ENCODE measurements around the gene RRP7A.
"Not testable (repeated sequence)": the region's sequence is repeated elsewhere in the genome, so short reads cannot be mapped to it uniquely, and the experiment has no call there.

Gene RRP7A, protein sequence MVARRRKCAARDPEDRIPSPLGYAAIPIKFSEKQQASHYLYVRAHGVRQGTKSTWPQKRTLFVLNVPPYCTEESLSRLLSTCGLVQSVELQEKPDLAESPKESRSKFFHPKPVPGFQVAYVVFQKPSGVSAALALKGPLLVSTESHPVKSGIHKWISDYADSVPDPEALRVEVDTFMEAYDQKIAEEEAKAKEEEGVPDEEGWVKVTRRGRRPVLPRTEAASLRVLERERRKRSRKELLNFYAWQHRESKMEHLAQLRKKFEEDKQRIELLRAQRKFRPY

DNA sequence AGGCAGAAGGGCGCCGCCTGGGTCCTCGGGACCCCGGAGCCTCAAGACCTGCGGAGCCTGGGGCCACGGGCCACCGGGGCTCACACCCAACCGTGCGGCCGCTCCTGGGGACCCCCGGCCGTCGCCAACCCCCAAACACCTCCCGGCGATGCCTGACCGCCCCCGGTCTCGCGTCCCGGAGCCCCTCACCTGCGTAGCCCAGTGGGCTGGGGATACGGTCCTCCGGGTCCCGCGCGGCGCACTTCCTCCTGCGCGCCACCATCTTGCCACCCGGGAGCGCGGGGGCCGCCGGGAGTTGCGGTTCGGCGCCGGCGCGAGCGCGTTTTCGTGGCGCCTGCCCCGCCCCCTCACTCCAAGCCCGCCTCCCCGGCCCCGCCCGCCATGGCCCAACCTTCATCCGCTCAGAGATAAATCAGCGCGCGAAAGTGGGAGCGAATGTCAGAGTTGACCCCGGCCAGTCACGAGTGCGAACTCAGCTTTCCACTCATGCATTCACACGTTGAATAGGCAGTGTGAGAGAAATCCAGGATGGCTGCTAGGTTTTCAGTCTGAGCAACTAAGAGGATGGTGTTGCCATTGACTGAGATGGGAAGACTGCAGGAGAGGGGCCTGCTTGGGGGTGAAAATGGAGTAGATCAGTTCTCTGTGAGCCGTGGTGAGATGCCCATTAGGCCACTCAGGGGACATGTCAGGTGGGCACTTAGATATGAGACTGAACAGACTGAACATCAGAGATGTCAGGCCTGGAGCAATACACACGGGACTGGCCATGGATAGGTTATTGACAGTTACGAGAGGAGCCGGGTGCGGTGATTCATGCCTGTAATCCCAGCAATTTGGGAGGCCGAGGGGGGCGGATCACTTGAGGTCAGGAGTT is at the start of gene RRP7A:
RRP7A (minus strand) TSS at position 272 of the 877 bp plus-strand sequence; CDS start at position 262, 10 bp downstream.
- peaks cover 6% of the 10 kb centered on the region for H3K36me3 ChIP-seq (ENCODE audit: control insufficient read depth, insufficient read depth, low read length)
- peak within 1 kb of the TSS; percentile 73 for H3K9ac ChIP-seq (ENCODE audit: low read length)
- H3K4me1 ChIP-seq (ENCODE audit: control insufficient read depth, insufficient read depth, low read length): peaks cover 2% of the 10 kb centered on the region
- no peak within 1 kb of the TSS for H3K27ac ChIP-seq (ENCODE audit: low read depth, low read length)
- H3K27me3 ChIP-seq (ENCODE audit: control insufficient read depth, insufficient read depth, low read length): no peaks in the 10 kb centered on the region
- H3K4me3 ChIP-seq (ENCODE audit: low read length): peak within 1 kb of the TSS; percentile 85

DNA sequence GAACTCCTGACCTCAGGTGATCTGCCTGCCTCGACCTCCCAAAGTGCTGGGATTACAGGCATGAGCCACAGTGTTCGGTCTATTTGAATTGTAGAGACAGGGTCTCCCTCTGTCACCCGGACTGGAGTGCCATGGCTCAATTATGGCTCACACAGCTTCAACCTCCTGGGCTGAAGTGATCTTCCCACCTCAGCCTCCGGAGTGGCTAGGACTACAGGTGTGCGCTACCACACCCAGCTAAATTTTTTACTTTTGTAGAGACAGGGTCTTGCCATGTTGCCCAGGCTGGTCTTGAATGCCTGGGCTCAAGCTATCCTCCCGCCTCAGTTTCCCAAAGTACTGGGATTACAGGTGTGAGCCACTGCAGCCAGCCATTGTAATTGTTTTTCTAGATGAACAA is 48.4 kb upstream of the RRP7A start:
- H3K9ac ChIP-seq (ENCODE audit: low read length); H3K27ac ChIP-seq (ENCODE audit: low read depth, low read length); H3K4me1 ChIP-seq (ENCODE audit: control insufficient read depth, insufficient read depth, low read length); H3K27me3 ChIP-seq (ENCODE audit: control insufficient read depth, insufficient read depth, low read length); H3K36me3 ChIP-seq (ENCODE audit: control insufficient read depth, insufficient read depth, low read length); H3K4me3 ChIP-seq (ENCODE audit: low read length): not testable (repeated sequence)

DNA sequence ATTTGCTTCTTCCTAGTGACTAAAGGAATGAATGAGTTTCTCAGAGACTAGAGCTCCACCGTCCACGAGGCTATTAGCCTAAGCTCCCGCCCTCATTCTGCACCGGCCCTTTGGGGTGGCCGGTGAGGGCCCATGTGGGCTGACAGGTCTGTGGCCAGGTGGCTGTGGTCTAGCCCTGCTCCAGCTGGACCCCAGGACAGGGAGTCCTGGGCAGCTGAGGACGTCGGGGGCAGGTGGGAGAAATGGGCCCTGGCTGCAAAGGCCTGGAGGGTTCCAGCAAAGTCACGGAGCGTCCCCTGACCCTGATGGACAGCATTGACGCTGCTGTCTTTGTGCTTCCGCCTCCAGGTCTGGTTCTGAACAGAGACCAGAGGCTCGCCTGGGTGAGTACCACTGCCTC is 46.4 kb upstream of the RRP7A start:
- no peak overlapping the region for H3K9ac ChIP-seq (ENCODE audit: low read length)
- no peak overlapping the region for H3K27ac ChIP-seq (ENCODE audit: low read depth, low read length)
- no peak overlapping the region for H3K4me3 ChIP-seq (ENCODE audit: low read length)
- no peaks in the 10 kb centered on the region for H3K36me3 ChIP-seq (ENCODE audit: control insufficient read depth, insufficient read depth, low read length)
- H3K4me1 ChIP-seq (ENCODE audit: control insufficient read depth, insufficient read depth, low read length): no peaks in the 10 kb centered on the region
- H3K27me3 ChIP-seq (ENCODE audit: control insufficient read depth, insufficient read depth, low read length): no peaks in the 10 kb centered on the region

DNA sequence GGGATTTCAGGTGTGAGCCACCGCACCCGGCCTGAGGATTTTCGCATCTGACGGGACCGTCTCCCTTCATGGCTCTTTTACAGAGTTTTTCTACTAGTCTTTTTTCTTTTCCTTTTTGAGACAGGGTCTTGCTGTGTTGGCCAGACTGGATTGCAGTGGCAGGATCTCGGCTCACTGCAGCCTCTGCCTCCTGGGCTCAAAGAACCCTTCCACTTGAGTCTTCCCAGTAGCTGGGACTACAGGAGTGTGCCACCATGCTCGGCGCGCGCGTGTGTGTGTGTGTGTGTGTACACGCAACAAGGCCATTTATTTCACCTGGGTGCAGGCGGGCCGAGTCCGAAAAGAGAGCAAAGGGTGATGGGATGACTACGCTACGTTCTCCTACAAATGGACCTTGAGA is 45.1 kb upstream of the RRP7A start:
- Histone ChIP-seq H3K9ac (ENCODE audit: low read length) (no peak overlapping the region), H3K4me3 (ENCODE audit: low read length) (no peak overlapping the region), H3K36me3 (ENCODE audit: control insufficient read depth, insufficient read depth, low read length) (no peaks in the 10 kb centered on the region), H3K27ac (ENCODE audit: low read depth, low read length) (no peak overlapping the region), H3K27me3 (ENCODE audit: control insufficient read depth, insufficient read depth, low read length) (no peaks in the 10 kb centered on the region), H3K4me1 (ENCODE audit: control insufficient read depth, insufficient read depth, low read length) (no peaks in the 10 kb centered on the region)

DNA sequence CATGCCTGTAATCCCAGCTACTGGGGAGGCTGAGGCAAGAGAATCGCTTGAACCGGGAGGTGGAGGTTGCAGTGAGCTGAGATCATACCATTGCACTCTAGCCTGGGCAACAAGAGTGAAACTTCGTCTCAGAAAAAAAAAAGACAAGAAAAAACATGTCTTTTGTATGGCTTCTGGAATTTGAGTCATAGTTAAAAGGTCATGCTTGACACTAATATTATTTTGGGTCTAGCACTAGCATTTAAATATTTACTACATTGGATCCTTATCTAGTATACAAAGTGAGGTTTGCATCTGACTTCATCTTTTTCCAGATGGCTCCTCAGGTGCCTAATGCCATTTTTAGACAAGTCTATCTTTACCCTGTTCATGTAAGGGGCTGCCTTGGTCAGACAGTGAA is 44.3 kb upstream of the RRP7A start:
- not testable (repeated sequence) for H3K4me1 ChIP-seq (ENCODE audit: control insufficient read depth, insufficient read depth, low read length); H3K9ac ChIP-seq (ENCODE audit: low read length); H3K27ac ChIP-seq (ENCODE audit: low read depth, low read length); H3K4me3 ChIP-seq (ENCODE audit: low read length); H3K27me3 ChIP-seq (ENCODE audit: control insufficient read depth, insufficient read depth, low read length); H3K36me3 ChIP-seq (ENCODE audit: control insufficient read depth, insufficient read depth, low read length)

DNA sequence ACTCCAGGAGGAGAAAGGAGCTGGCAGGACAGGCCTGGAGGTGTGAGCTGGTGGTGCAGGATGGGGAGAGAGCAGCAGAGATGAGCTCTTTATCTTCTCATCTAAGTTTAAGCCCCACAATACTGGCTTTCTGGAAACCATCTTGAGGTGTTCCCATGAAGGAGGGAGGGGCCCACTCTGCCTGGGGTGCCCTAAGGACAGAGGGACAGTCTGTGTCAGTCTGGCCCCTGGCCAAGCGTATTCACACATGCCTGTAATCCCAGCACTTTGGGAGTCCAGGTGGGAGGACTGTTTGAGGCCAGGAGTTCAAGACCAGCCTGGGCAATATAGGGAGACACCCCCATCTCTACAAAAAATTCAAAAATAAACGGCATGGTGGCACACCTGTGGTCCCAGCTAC is 43.1 kb upstream of the RRP7A start:
- no peaks in the 10 kb centered on the region for H3K27me3 ChIP-seq (ENCODE audit: control insufficient read depth, insufficient read depth, low read length)
- H3K4me3 ChIP-seq (ENCODE audit: low read length): no peak overlapping the region
- H3K27ac ChIP-seq (ENCODE audit: low read depth, low read length): no peak overlapping the region
- H3K4me1 ChIP-seq (ENCODE audit: control insufficient read depth, insufficient read depth, low read length): no peaks in the 10 kb centered on the region
- no peak overlapping the region for H3K9ac ChIP-seq (ENCODE audit: low read length)
- H3K36me3 ChIP-seq (ENCODE audit: control insufficient read depth, insufficient read depth, low read length): no peaks in the 10 kb centered on the region

DNA sequence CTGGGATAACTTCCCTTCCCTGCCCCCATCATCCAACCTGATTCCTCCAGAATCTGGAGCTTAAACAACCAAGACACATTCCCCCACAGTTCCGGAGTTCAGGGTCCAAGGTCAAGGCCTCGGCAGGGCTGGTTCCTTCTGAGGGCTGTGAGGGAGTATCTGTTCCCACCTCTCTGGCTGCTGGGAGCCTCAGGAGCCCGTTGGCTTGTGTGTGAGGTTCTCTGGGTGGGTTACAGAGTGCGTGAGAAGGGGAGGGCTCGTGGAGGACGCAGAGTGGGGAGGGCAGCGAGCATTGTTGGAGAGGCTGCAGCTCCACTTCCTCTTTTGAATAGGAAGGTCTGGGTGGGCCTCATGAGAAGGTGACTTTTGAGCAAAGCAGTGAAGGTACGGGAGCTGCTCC is 42.7 kb upstream of the RRP7A start:
- no peaks in the 10 kb centered on the region for H3K4me1 ChIP-seq (ENCODE audit: control insufficient read depth, insufficient read depth, low read length)
- H3K27ac ChIP-seq (ENCODE audit: low read depth, low read length): no peak overlapping the region
- no peak overlapping the region for H3K4me3 ChIP-seq (ENCODE audit: low read length)
- no peaks in the 10 kb centered on the region for H3K36me3 ChIP-seq (ENCODE audit: control insufficient read depth, insufficient read depth, low read length)
- H3K27me3 ChIP-seq (ENCODE audit: control insufficient read depth, insufficient read depth, low read length): no peaks in the 10 kb centered on the region
- no peak overlapping the region for H3K9ac ChIP-seq (ENCODE audit: low read length)

DNA sequence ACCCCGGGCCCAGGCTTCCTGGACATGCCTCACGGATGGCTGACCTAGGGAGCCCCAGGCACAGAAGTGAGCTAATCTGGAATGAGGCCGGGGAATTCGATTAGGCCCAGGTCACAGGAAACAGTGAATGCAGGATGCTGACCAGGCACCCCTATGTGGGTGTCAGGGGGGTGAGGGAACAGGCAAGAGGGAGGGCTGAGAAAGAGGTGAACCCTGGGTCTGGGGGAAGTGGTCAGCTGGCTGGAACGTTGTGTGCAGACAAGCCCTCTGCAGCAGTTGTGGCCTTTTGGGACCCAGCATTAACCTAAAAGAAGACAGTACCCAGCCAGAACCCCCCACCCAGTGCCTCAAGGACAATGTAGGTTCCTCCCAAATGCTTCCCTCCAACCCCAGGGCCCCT is 42.3 kb upstream of the RRP7A start:
- Histone ChIP-seq H3K36me3 (ENCODE audit: control insufficient read depth, insufficient read depth, low read length) (no peaks in the 10 kb centered on the region), H3K9ac (ENCODE audit: low read length) (no peak overlapping the region), H3K4me3 (ENCODE audit: low read length) (no peak overlapping the region), H3K27ac (ENCODE audit: low read depth, low read length) (no peak overlapping the region), H3K4me1 (ENCODE audit: control insufficient read depth, insufficient read depth, low read length) (no peaks in the 10 kb centered on the region), H3K27me3 (ENCODE audit: control insufficient read depth, insufficient read depth, low read length) (no peaks in the 10 kb centered on the region)

DNA sequence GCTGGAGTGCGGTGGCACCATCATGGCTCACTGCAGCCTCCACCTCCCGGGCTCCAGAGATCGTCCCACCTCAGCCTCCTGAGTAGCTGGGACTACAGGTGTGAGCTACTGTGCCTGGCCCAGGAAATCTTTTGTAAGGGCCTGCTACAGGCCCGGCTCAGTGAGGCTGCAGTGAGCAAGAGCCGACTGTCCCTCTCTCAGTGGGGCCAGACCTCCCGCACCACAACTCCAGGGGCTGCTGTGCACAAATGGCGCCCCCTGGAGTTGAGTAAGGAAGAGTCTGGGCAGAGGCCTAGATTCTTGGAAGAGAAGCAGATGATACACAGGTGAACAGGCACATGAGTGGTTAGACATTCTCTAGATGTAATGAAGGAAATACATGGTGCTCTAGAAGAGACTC is 41.2 kb upstream of the RRP7A start:
- Histone ChIP-seq H3K27me3 (ENCODE audit: control insufficient read depth, insufficient read depth, low read length) (no peaks in the 10 kb centered on the region), H3K36me3 (ENCODE audit: control insufficient read depth, insufficient read depth, low read length) (no peaks in the 10 kb centered on the region), H3K4me3 (ENCODE audit: low read length) (no peak overlapping the region), H3K27ac (ENCODE audit: low read depth, low read length) (no peak overlapping the region), H3K4me1 (ENCODE audit: control insufficient read depth, insufficient read depth, low read length) (no peaks in the 10 kb centered on the region), H3K9ac (ENCODE audit: low read length) (no peak overlapping the region)

DNA sequence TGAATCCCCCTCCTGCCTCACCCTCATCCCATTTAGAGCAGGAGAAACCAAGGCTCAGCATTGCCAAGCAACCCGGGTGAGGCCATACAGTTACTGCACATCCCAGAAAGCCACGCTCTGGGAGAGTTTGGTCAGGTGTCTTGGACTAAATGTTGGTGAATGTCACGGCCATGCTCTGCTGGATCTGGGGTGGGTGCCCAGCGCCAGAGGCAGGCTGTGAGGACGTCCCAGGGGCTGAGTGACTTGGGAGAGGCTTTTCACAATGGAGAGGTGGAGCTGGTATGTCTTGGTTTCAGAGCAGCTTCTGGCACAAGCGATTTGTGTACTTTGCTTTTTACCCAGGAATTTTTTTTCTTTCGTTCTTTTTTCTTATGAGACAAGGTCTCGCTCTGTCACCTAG is 40.8 kb upstream of the RRP7A start:
- Histone ChIP-seq H3K4me1 (ENCODE audit: control insufficient read depth, insufficient read depth, low read length) (no peaks in the 10 kb centered on the region), H3K27me3 (ENCODE audit: control insufficient read depth, insufficient read depth, low read length) (no peaks in the 10 kb centered on the region), H3K9ac (ENCODE audit: low read length) (no peak overlapping the region), H3K36me3 (ENCODE audit: control insufficient read depth, insufficient read depth, low read length) (no peaks in the 10 kb centered on the region), H3K27ac (ENCODE audit: low read depth, low read length) (no peak overlapping the region), H3K4me3 (ENCODE audit: low read length) (no peak overlapping the region)

DNA sequence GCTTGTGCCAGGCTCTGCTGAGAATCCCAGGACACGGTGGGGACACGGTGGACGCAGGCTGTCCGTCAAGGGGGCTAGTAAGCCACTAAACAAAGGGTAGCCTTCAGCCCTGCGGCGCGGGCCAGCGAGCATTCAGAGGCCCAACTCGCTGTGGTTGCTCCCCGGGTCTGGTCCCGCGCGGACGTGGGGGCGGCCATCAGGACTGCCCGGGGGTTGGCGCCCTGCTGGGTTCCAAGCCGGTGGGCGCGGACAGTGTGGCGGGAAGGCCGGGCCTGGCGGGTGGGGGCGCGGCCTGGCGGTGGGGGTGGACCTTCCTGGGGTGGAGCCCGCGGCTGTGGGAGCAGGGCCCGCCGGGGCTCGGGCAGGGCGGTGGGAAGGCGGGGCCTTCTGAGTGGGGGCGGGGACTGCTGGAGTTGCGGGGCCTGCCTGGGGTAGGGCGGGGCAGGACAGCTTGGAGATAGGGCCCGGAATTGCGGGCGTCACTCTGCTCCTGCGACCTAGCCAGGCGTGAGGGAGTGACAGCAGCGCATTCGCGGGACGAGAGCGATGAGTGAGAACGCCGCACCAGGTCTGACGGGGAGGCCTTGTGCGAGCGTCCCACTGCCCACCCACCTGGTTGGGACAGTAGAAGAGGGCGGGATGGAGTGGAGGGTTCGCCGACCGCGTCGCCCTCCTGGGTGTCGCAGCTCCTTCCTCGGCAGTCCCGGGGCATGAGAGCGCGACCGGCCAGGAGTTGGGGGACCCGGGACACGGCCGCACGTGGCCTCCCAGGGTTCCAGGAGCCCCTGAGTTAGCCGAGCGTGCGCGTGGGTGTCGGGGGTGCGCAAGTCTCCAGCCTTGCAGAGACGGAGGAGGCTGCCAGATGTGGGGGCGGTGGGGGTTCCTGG is 34.1 kb upstream of the RRP7A start, which contains the start of gene SERHL2:
SERHL2 (plus strand) TSS at position 482 of the 887 bp plus-strand sequence; CDS start at position 547, 65 bp downstream.
- Histone ChIP-seq H3K27ac (ENCODE audit: low read depth, low read length) (no peak within 1 kb of the TSS), H3K9ac (ENCODE audit: low read length) (peak within 1 kb of the TSS; percentile 71), H3K4me1 (ENCODE audit: control insufficient read depth, insufficient read depth, low read length) (no peaks in the 10 kb centered on the region), H3K36me3 (ENCODE audit: control insufficient read depth, insufficient read depth, low read length) (no peaks in the 10 kb centered on the region), H3K27me3 (ENCODE audit: control insufficient read depth, insufficient read depth, low read length) (peaks cover 6% of the 10 kb centered on the region), H3K4me3 (ENCODE audit: low read length) (peak within 1 kb of the TSS; percentile 77)

DNA sequence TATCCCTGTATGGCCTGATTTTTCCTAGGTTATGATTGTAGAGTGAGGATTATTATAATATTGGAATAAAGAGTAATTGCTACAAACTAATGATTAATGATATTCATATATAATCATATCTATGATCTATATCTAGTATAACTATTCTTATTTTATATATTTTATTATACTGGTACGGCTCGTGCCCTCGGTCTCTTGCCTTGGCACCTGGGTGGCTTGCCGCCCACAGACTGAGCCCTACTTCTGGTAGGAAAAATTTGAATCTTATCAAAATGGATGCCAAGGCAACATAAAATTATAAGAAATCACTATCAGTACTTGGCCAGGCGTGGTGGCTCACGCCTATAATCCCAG is 32.7 kb upstream of the RRP7A start:
- not testable (repeated sequence) for H3K27me3 ChIP-seq (ENCODE audit: control insufficient read depth, insufficient read depth, low read length); H3K9ac ChIP-seq (ENCODE audit: low read length); H3K27ac ChIP-seq (ENCODE audit: low read depth, low read length); H3K36me3 ChIP-seq (ENCODE audit: control insufficient read depth, insufficient read depth, low read length); H3K4me3 ChIP-seq (ENCODE audit: low read length); H3K4me1 ChIP-seq (ENCODE audit: control insufficient read depth, insufficient read depth, low read length)

All from rectal smooth muscle tissue (tissue), 1 donor.